GM12865 (cell line): Measurements from ENCODE around the gene FAM167B.
"Not testable (repeated sequence)": the region's sequence is repeated elsewhere in the genome, so short reads cannot be mapped to it uniquely, and the experiment has no call there.

Experiments
- DNase-seq: peaks from one replicate; pipeline ENCODE4 v3.0.0; 2010; ENCODE audit warnings: low read depth
- H3K4me3 ChIP-seq: 2 replicates; pipeline ENCODE4 v1.5.1; 2011; ENCODE audit warnings: mild to moderate bottlenecking, low read depth, low read length, control low read depth
- CTCF ChIP-seq: IDR thresholded peaks from 2 replicates; pipeline ENCODE4 v1.5.1; 2011; ENCODE audit warnings: low read length, control low read depth, low read depth, inconsistent platforms; ENCODE audit not compliant: insufficient read depth; ENCODE audit errors: missing control alignments

FAM167B gene

GRCh38 chr1:32275424-32275823, 28.4 kb downstream of the FAM167B start:
- no peak for DNase-seq
- TF ChIP-seq CTCF = no peak
- no peak overlapping the region for H3K4me3 ChIP-seq

DNA sequence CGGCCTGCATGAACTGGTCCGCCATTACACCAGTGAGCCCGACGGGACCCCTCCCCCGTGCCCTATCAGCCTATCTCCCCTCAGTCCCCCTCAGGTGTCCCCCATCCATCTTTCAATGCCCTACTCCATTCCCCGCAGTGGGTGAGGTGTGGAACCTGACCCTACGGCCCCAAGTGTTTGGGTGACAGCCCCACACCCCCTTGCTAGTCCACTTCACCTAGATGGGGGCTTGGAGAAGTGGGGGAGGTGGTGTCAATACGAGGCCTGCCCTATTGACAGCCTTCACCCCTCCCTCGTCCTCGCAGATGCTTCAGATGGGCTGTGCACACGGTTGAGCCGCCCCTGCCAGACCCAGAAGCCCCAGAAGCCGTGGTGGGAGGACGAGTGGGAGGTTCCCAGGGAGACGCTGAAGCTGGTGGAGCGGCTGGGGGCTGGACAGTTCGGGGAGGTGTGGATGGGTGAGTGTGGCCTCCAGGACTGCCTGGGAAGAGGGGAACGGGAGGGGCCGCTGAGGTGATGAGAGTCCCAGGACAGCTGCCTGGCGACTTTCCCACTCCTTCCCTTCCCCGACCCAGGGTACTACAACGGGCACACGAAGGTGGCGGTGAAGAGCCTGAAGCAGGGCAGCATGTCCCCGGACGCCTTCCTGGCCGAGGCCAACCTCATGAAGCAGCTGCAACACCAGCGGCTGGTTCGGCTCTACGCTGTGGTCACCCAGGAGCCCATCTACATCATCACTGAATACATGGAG, 29.2 kb downstream of the FAM167B start:
- TF ChIP-seq CTCF = no peak
- DNase-seq = no peak
- H3K4me3 ChIP-seq = no peak overlapping the region

DNA sequence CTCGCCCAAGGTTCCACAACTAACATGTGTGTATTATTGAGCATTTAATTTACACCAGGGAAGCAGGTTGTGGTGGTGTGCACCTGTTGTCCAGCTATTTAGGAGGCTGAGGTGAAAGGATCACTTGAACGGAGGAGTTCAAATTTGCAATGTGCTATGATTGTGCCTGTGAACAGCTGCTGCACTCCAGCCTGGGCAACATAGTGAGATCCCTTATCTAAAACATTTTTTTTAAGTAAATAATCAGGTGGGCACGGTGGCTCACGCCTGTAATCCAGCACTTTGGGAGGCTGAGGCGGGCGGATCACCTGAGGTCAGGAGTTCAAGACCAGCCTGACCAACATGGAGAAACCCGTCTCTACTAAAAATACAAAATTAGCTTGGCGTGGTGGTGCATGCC, 37.8 kb downstream of the FAM167B start:
- not testable (repeated sequence) for H3K4me3 ChIP-seq, DNase-seq

- H3K4me3 ChIP-seq = no peak overlapping the region
Measured at GRCh38 chr1:32285658-32286057, 38.6 kb downstream of the FAM167B start.

GRCh38 chr1:32286763-32287162, 39.7 kb downstream of the FAM167B start:
- no peak for DNase-seq
- H3K4me3 ChIP-seq = no peak overlapping the region
- TF ChIP-seq CTCF = no peak

More at GRCh38 chr1:32285658-32286057, 38.6 kb downstream of the FAM167B start:
- no peak for TF ChIP-seq CTCF
- DNase-seq = no peak

GRCh38 chr1:32289256-32289655, 42.2 kb downstream of the FAM167B start:
- DNase-seq = no peak
- TF ChIP-seq CTCF = no peak
- H3K4me3 ChIP-seq = no peak overlapping the region

DNA sequence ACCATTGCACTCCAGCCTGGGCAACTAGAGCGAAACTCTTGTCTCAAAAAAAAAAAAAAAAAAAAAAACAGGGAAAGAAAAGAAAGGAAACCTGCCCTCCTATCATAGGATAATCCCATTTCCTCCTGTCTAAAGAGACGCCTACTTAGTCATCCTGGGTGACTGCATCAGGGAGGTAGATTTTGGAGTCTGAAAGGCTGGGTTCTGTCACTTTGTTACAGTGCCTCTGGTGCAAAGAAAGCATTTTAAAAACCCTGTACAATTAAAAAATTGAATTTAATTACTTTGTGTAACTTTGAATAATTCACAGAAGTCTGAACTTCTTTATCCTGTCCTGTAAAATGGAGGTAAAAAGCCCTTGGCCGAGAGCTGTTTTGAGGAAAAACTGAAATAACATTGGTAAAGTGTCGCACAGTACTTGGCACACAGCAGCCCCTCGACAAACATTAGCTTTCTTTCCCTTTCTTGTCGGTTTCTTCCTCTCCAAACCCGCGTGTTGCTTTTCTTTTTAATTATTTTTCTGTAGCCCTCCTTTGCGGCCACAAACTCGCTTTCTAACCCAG, 44.2 kb downstream of the FAM167B start:
- DNase-seq = no peak
- H3K4me3 ChIP-seq = peak overlapping the region; percentile 60
- TF ChIP-seq CTCF = no peak
